ENCODE data around the gene QKI. TPM values are rescaled to one million over a fixed set of nuclear protein-coding genes. Genes with fewer than 3 reads are reported as not detected.

QKI gene
- total RNA-seq, 1 donor from 2014 or later = 88.4 TPM

- H3K27me3 Mint-ChIP-seq = no peaks in the 10 kb centered on the region
- no peak for TF ChIP-seq CTCF (IDR thresholded peaks at IDR 0.05; ENCODE audit: unreplicated experiment)
- H3K4me3 Mint-ChIP-seq (ENCODE audit: low read depth) = no peak overlapping the region
- H3K9me3 Mint-ChIP-seq (ENCODE audit: low read depth) = no peaks in the 10 kb centered on the region
- peaks cover 10% of the 10 kb centered on the region for H3K4me1 Mint-ChIP-seq (ENCODE audit: low read depth)
- H3K36me3 Mint-ChIP-seq (ENCODE audit: insufficient read depth) = no peaks in the 10 kb centered on the region
- peak overlapping the region; percentile 9 for H3K27ac Mint-ChIP-seq
- no peak for DNase-seq (ENCODE audit: low spot score, unreplicated experiment)
Measured at GRCh38 chr6:163486821-163487220, 72.3 kb downstream of the QKI start.

GRCh38 chr6:163487606-163488005 is 73.1 kb downstream of the QKI start:
- Mint-ChIP-seq H3K4me3 (ENCODE audit: low read depth) (no peak overlapping the region), H3K36me3 (ENCODE audit: insufficient read depth) (no peaks in the 10 kb centered on the region)

GRCh38 chr6:163489584-163489983 is 75.1 kb downstream of the QKI start:
- no peak for DNase-seq (ENCODE audit: low spot score, unreplicated experiment)
- Mint-ChIP-seq H3K27ac (no peak overlapping the region), H3K9me3 (ENCODE audit: low read depth) (no peaks in the 10 kb centered on the region), H3K4me3 (ENCODE audit: low read depth) (no peak overlapping the region), H3K36me3 (ENCODE audit: insufficient read depth) (no peaks in the 10 kb centered on the region), H3K4me1 (ENCODE audit: low read depth) (peaks cover 10% of the 10 kb centered on the region), H3K27me3 (no peaks in the 10 kb centered on the region)
- TF ChIP-seq CTCF (IDR thresholded peaks at IDR 0.05; ENCODE audit: unreplicated experiment) = no peak

More at GRCh38 chr6:163487606-163488005, 73.1 kb downstream of the QKI start:
- Mint-ChIP-seq H3K27me3 (no peaks in the 10 kb centered on the region), H3K4me1 (ENCODE audit: low read depth) (peaks cover 10% of the 10 kb centered on the region), H3K27ac (no peak overlapping the region), H3K9me3 (ENCODE audit: low read depth) (no peaks in the 10 kb centered on the region)
- no peak for TF ChIP-seq CTCF (IDR thresholded peaks at IDR 0.05; ENCODE audit: unreplicated experiment)
- no peak for DNase-seq (ENCODE audit: low spot score, unreplicated experiment)

GRCh38 chr6:163490826-163491577 is 76.5 kb downstream of the QKI start:
- no peak for DNase-seq (ENCODE audit: low spot score, unreplicated experiment)
- Mint-ChIP-seq H3K4me3 (ENCODE audit: low read depth) (no peak overlapping the region), H3K4me1 (ENCODE audit: low read depth) (peaks cover 10% of the 10 kb centered on the region), H3K9me3 (ENCODE audit: low read depth) (no peaks in the 10 kb centered on the region), H3K27me3 (no peaks in the 10 kb centered on the region), H3K36me3 (ENCODE audit: insufficient read depth) (no peaks in the 10 kb centered on the region), H3K27ac (peak overlapping the region; percentile 41)
- no peak for TF ChIP-seq CTCF (IDR thresholded peaks at IDR 0.05; ENCODE audit: unreplicated experiment)

- no peak for TF ChIP-seq CTCF (IDR thresholded peaks at IDR 0.05; ENCODE audit: unreplicated experiment)
- DNase-seq (ENCODE audit: low spot score, unreplicated experiment) = no peak
- peaks cover 10% of the 10 kb centered on the region for H3K4me1 Mint-ChIP-seq (ENCODE audit: low read depth)
- no peaks in the 10 kb centered on the region for H3K9me3 Mint-ChIP-seq (ENCODE audit: low read depth)
- no peak overlapping the region for H3K27ac Mint-ChIP-seq
- H3K4me3 Mint-ChIP-seq (ENCODE audit: low read depth) = no peak overlapping the region
- H3K36me3 Mint-ChIP-seq (ENCODE audit: insufficient read depth) = no peaks in the 10 kb centered on the region
- H3K27me3 Mint-ChIP-seq = no peaks in the 10 kb centered on the region
Measured at GRCh38 chr6:163491737-163492300, 77.3 kb downstream of the QKI start.

Measured in progenitor cell of endocrine pancreas (in vitro differentiated cells).